HK-2 (cell line): ENCODE measurements around the gene BLTP2.
"Not testable (repeated sequence)": the region's sequence is repeated elsewhere in the genome, so short reads cannot be mapped to it uniquely, and the experiment has no call there.

Experiments used
- DNase-seq: peaks from one replicate; pipeline ENCODE4 v3.0.0-alpha.2; 2018; ENCODE audit not compliant: unreplicated experiment

The BLTP2 gene

GRCh38 chr17:28646039-28646754 is 1.2 kb upstream of the BLTP2 start:
- DNase-seq = no peak

- DNase-seq = no peak
Observed at GRCh38 chr17:28645576-28645939, 600 bp upstream of the BLTP2 start.

- DNase-seq = peak; percentile 28
Observed at GRCh38 chr17:28643983-28644786, 773 bp downstream of the BLTP2 start.

GRCh38 chr17:28641579-28641978 is 3.4 kb downstream of the BLTP2 start:
- DNase-seq = no peak

- no peak for DNase-seq
Observed at GRCh38 chr17:28635506-28635905, 9.5 kb downstream of the BLTP2 start.

GRCh38 chr17:28634206-28634865 is 10.6 kb downstream of the BLTP2 start:
- no peak for DNase-seq

GRCh38 chr17:28626818-28627217 is 18.1 kb downstream of the BLTP2 start:
- DNase-seq = no peak

GRCh38 chr17:28624148-28624547 is 20.8 kb downstream of the BLTP2 start:
- DNase-seq = no peak

- DNase-seq = no peak
Observed at GRCh38 chr17:28623696-28624095, 21.3 kb downstream of the BLTP2 start.

- no peak for DNase-seq
Observed at GRCh38 chr17:28622186-28622585, 22.8 kb downstream of the BLTP2 start.

- DNase-seq = no peak
Observed at GRCh38 chr17:28620010-28620409, 24.9 kb downstream of the BLTP2 start.

GRCh38 chr17:28618464-28618863 is 26.5 kb downstream of the BLTP2 start:
- DNase-seq = no peak

- DNase-seq = no peak
Observed at GRCh38 chr17:28616281-28616680, 28.7 kb downstream of the BLTP2 start.

- no peak for DNase-seq
Observed at GRCh38 chr17:28615260-28615940, 29.6 kb downstream of the BLTP2 start.

- no peak for DNase-seq
Observed at GRCh38 chr17:28613931-28614381, 31.0 kb downstream of the BLTP2 start, which contains the start of gene RSKR. TSS of gene RSKR (minus strand) at chr17:28614185. CDS start at chr17:28614161, 24 bp downstream.

- no peak for DNase-seq
Observed at GRCh38 chr17:28612936-28613872, 31.8 kb downstream of the BLTP2 start.

- DNase-seq = no peak
Observed at GRCh38 chr17:28612531-28612930, 32.4 kb downstream of the BLTP2 start.

- no peak for DNase-seq
Observed at GRCh38 chr17:28610376-28610775, 34.6 kb downstream of the BLTP2 start.

GRCh38 chr17:28604031-28604430 is 40.9 kb downstream of the BLTP2 start:
- not testable (repeated sequence) for DNase-seq

- DNase-seq = peak; percentile 71
Observed at GRCh38 chr17:28599311-28600184, 45.4 kb downstream of the BLTP2 start.
